H9 (cell line): ENCODE results near the gene LIN54. TPM values are rescaled to one million over a fixed set of nuclear protein-coding genes. Genes with fewer than 3 reads are reported as not detected.

ENCODE experiments used
- DNase-seq: peaks from one replicate; pipeline ENCODE4 v3.0.0-alpha.2; 2017
- H2AFZ ChIP-seq: one replicate; pipeline ENCODE4 v1.6.1; 2013; ENCODE audit warnings: mild to moderate bottlenecking, low read length, control low read depth, moderate library complexity
- H2AK5ac ChIP-seq: 2 replicates; pipeline ENCODE4 v1.6.1; 2013; ENCODE audit warnings: low read length, control low read depth, mixed read lengths; ENCODE audit not compliant: insufficient read length
- H2BK120ac ChIP-seq: one replicate; pipeline ENCODE4 v1.6.1; 2013; ENCODE audit warnings: low read depth, mild to moderate bottlenecking, low read length, control low read depth, inconsistent platforms; ENCODE audit not compliant: poor library complexity, severe bottlenecking
- H2BK12ac ChIP-seq: 2 replicates; pipeline ENCODE4 v1.6.1; 2013; ENCODE audit warnings: low read length, control low read depth, mixed read lengths, low read depth; ENCODE audit not compliant: insufficient read length
- H2BK15ac ChIP-seq: 2 replicates; pipeline ENCODE4 v1.6.1; 2013; ENCODE audit warnings: low read depth, low read length, control low read depth
- H2BK20ac ChIP-seq: one replicate; pipeline ENCODE4 v1.6.1; 2013; ENCODE audit warnings: low read depth, mild to moderate bottlenecking, low read length, control low read depth, inconsistent platforms; ENCODE audit not compliant: poor library complexity, severe bottlenecking
- H2BK5ac ChIP-seq: 2 replicates; pipeline ENCODE4 v1.6.1; 2013; ENCODE audit warnings: low read length, control low read depth, mixed read lengths; ENCODE audit not compliant: insufficient read length
- H3K14ac ChIP-seq: 2 replicates; pipeline ENCODE4 v1.6.1; 2013; ENCODE audit warnings: low read length, control low read depth; ENCODE audit not compliant: insufficient read depth
- H3K18ac ChIP-seq: 2 replicates; pipeline ENCODE4 v1.6.1; 2013; ENCODE audit warnings: low read depth, mild to moderate bottlenecking, mixed read lengths, low read length, control low read depth; ENCODE audit not compliant: insufficient read length
- H3K23ac ChIP-seq: 2 replicates; pipeline ENCODE4 v1.6.1; 2013; ENCODE audit warnings: low read length, control low read depth, mixed read lengths, low read depth; ENCODE audit not compliant: insufficient read length
- H3K23me2 ChIP-seq: 2 replicates; pipeline ENCODE4 v1.6.1; 2013; ENCODE audit warnings: low read depth, mild to moderate bottlenecking, mixed read lengths, low read length, control low read depth; ENCODE audit not compliant: insufficient read length, poor library complexity, severe bottlenecking
- H3K27ac ChIP-seq: 2 replicates; pipeline ENCODE4 v1.5.1; 2013; ENCODE audit warnings: low read length, control low read depth, mixed read lengths, low read depth; ENCODE audit not compliant: insufficient read length
- H3K27me3 ChIP-seq: 2 replicates; pipeline ENCODE4 v1.6.1; 2013; ENCODE audit warnings: low read length, control low read depth, inconsistent platforms; ENCODE audit not compliant: insufficient read depth
- H3K4ac ChIP-seq: 2 replicates; pipeline ENCODE4 v1.6.1; 2013; ENCODE audit warnings: low read depth, mild to moderate bottlenecking, control low read depth, inconsistent platforms, low read length, moderate library complexity
- H3K4me1 ChIP-seq: 2 replicates; pipeline ENCODE4 v1.6.1; 2013; ENCODE audit warnings: low read length, control low read depth, inconsistent platforms; ENCODE audit not compliant: insufficient read depth
- H3K4me2 ChIP-seq: 2 replicates; pipeline ENCODE4 v1.6.1; 2013; ENCODE audit warnings: low read length, control low read depth, mixed read lengths; ENCODE audit not compliant: insufficient read length, insufficient read depth
- H3K56ac ChIP-seq: 2 replicates; pipeline ENCODE4 v1.6.1; 2013; ENCODE audit warnings: low read depth, mild to moderate bottlenecking, mixed read lengths, low read length, control low read depth; ENCODE audit not compliant: insufficient read length
- H3K79me1 ChIP-seq: 2 replicates; pipeline ENCODE4 v1.6.1; 2013; ENCODE audit warnings: low read depth, mild to moderate bottlenecking, moderate library complexity, low read length, control low read depth, inconsistent platforms; ENCODE audit not compliant: insufficient read depth, poor library complexity, severe bottlenecking
- H3K79me2 ChIP-seq: 2 replicates; pipeline ENCODE4 v1.6.1; 2013; ENCODE audit warnings: low read length, control low read depth, inconsistent platforms; ENCODE audit not compliant: insufficient read depth
- H3K9ac ChIP-seq: 2 replicates; pipeline ENCODE4 v1.6.1; 2013; ENCODE audit warnings: low read length, control low read depth, mixed read lengths; ENCODE audit not compliant: insufficient read length; ENCODE audit errors: extremely low read depth
- H3K9me3 ChIP-seq: one replicate; pipeline ENCODE4 v1.6.1; 2013; ENCODE audit warnings: low read depth, low read length, inconsistent platforms; ENCODE audit not compliant: control insufficient read depth
- H3T11ph ChIP-seq: one replicate; pipeline ENCODE4 v1.6.1; 2013; ENCODE audit warnings: mild to moderate bottlenecking, low read length, control low read depth, inconsistent platforms
- H4K20me1 ChIP-seq: one replicate; pipeline ENCODE4 v1.6.1; 2013; ENCODE audit not compliant: control insufficient read depth, insufficient read length, insufficient read depth
- H4K5ac ChIP-seq: 2 replicates; pipeline ENCODE4 v1.6.1; 2013; ENCODE audit warnings: low read depth, mild to moderate bottlenecking, mixed read lengths, low read length, control low read depth; ENCODE audit not compliant: insufficient read length
- H4K8ac ChIP-seq: replicated peaks from 2 replicates; pipeline ENCODE4 v1.6.1; 2013; ENCODE audit warnings: low read length, control low read depth, mixed read lengths, low read depth; ENCODE audit not compliant: insufficient read length
- H4K91ac ChIP-seq: 2 replicates; pipeline ENCODE4 v1.6.1; 2013; ENCODE audit warnings: low read depth, mild to moderate bottlenecking, moderate library complexity, mixed read lengths, low read length, control low read depth; ENCODE audit not compliant: insufficient read length
- H3K27ac Mint-ChIP-seq, 3 experiments: 2 replicates in 2 of 3; 3 replicates in 1 of 3; pipeline ENCODE4 v1.8.0; 2020 to 2021; ENCODE audit warnings: mixed read lengths in 3 of 3, mild to moderate bottlenecking in 1 of 3, moderate library complexity in 1 of 3
- H3K27me3 Mint-ChIP-seq: 2 replicates; pipeline ENCODE4 v1.8.0; 2021; ENCODE audit warnings: low read depth, mild to moderate bottlenecking, moderate library complexity, mixed read lengths
- H3K36me3 Mint-ChIP-seq, 3 experiments: 2 replicates in 2 of 3; 3 replicates in 1 of 3; pipeline ENCODE4 v1.8.0; 2020 to 2021; ENCODE audit warnings: low read depth in 3 of 3, mixed read lengths in 3 of 3; ENCODE audit not compliant: insufficient read depth in 1 of 3
- H3K4me1 Mint-ChIP-seq, 2 experiments: 2 replicates each; pipeline ENCODE4 v1.8.0; 2020; ENCODE audit warnings: mixed read lengths in 2 of 2
- H3K4me3 Mint-ChIP-seq, 2 experiments: 2 replicates in 1 of 2; 3 replicates in 1 of 2; pipeline ENCODE4 v1.8.0; 2020 to 2021; ENCODE audit warnings: mild to moderate bottlenecking in 2 of 2, mixed read lengths in 2 of 2, moderate library complexity in 1 of 2
- H3K9me3 Mint-ChIP-seq, 2 experiments: 2 replicates in 1 of 2; 3 replicates in 1 of 2; pipeline ENCODE4 v1.8.0; 2020; ENCODE audit warnings: mild to moderate bottlenecking in 2 of 2, mixed read lengths in 2 of 2, moderate library complexity in 1 of 2
- WGBS: extraction: QIAGEN DNeasy Blood & Tissue Kit; methylation state at CpG from one replicate; pipeline ENCODE4 v1.1.7; 2013; ENCODE audit warnings: missing lambda C conversion rate, low lambda C conversion rate, mixed read lengths; ENCODE audit not compliant: insufficient read length; ENCODE audit errors: extremely low coverage; 5-methylcytosine and 5-hydroxymethylcytosine counted together
- total RNA-seq: library from RNA; stranded (reverse); gene quantifications from 2 replicates; pipeline ENCODE4 v1.2.1, GENCODE V29; 2021
- TF ChIP-seq, protein P1 (sequence below): fragments of 200-600 bp; sonication (generic); conservative IDR thresholded peaks from 3 replicates; pipeline ENCODE4 v1.8.0; 2021; ENCODE audit warnings: antibody characterized with exemption, mild to moderate bottlenecking

The LIN54 gene
- total RNA-seq, 1 experiment from 2014 or later = 16.3 TPM

DNA sequence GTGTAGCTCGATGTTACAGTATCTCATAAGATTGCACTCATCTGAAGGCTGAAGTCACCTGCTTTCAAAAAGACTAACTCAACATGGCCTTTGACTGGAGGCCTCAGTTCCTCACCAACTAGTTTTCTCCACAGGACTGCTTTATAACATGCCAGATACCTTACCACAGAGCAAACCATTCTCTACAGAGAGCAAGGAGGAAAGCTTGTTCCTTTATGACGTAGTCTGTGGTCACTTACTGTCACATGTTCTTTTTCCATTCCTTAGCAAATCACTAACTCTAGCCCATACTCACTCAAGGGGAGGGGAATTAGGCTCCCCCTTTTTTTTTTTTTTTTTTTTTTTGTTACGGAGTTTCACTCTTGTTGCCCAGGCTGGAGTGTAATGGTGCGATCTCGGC lies 106.9 kb downstream of the LIN54 start:
- no peaks in the 10 kb centered on the region for H3K4me1 ChIP-seq
- no peak overlapping the region for H3K23ac ChIP-seq
- H4K5ac ChIP-seq = no peak overlapping the region
- H2AFZ ChIP-seq = no peak overlapping the region
- no peak overlapping the region for H3K14ac ChIP-seq
- no peak overlapping the region for H3K4me2 ChIP-seq
- H2BK120ac ChIP-seq = no peak overlapping the region
- TF ChIP-seq, protein P1, sequence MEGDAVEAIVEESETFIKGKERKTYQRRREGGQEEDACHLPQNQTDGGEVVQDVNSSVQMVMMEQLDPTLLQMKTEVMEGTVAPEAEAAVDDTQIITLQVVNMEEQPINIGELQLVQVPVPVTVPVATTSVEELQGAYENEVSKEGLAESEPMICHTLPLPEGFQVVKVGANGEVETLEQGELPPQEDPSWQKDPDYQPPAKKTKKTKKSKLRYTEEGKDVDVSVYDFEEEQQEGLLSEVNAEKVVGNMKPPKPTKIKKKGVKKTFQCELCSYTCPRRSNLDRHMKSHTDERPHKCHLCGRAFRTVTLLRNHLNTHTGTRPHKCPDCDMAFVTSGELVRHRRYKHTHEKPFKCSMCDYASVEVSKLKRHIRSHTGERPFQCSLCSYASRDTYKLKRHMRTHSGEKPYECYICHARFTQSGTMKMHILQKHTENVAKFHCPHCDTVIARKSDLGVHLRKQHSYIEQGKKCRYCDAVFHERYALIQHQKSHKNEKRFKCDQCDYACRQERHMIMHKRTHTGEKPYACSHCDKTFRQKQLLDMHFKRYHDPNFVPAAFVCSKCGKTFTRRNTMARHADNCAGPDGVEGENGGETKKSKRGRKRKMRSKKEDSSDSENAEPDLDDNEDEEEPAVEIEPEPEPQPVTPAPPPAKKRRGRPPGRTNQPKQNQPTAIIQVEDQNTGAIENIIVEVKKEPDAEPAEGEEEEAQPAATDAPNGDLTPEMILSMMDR = no peak
- no peak overlapping the region for H3K56ac ChIP-seq
- H2BK20ac ChIP-seq = no peak overlapping the region
- Mint-ChIP-seq H3K36me3 (peaks cover 8 to 37% (median 28%) of the 10 kb centered on the region in 3 experiments; a peak in 6 of 7 replicates), H3K4me3 (no peak overlapping the region), H3K4me1 (peaks cover 6 to 7% of the 10 kb centered on the region in 2 experiments), H3K27me3 (no peaks in the 10 kb centered on the region), H3K27ac (no peak overlapping the region), H3K9me3 (no peaks in the 10 kb centered on the region)
- DNase-seq = no peak
- no CpG with 5 or more reads among the region's 5 CpGs for WGBS
- H3K79me1 ChIP-seq = no peaks in the 10 kb centered on the region
- no peak overlapping the region for H3K18ac ChIP-seq
- H2BK12ac ChIP-seq = no peak overlapping the region
- no peak overlapping the region for H2BK5ac ChIP-seq
- H3K9me3 ChIP-seq = no peaks in the 10 kb centered on the region
- H3K27ac ChIP-seq = no peak overlapping the region
- no peak overlapping the region for H3K4ac ChIP-seq
- no peak overlapping the region for H3T11ph ChIP-seq
- no peak overlapping the region for H3K9ac ChIP-seq
- no peak overlapping the region for H4K91ac ChIP-seq
- H3K23me2 ChIP-seq = peaks cover 6% of the 10 kb centered on the region
- no peak overlapping the region for H4K8ac ChIP-seq
- no peaks in the 10 kb centered on the region for H4K20me1 ChIP-seq
- no peaks in the 10 kb centered on the region for H3K27me3 ChIP-seq
- no peak overlapping the region for H2BK15ac ChIP-seq
- peaks cover 15% of the 10 kb centered on the region; the same call in 1 of the 2 replicates for H3K79me2 ChIP-seq
- H2AK5ac ChIP-seq = no peak overlapping the region
